Mammary epithelial cell (primary cell): ENCODE data around the gene TAS2R60.

Experiments
- CTCF ChIP-seq, 2 donors: IDR thresholded peaks in 1 of 2; conservative IDR thresholded peaks in 1 of 2; 2 replicates each; pipeline ENCODE4 v1.5.1; 2011 to 2012; ENCODE audit warnings: inconsistent platforms in 2 of 2, low read length in 2 of 2, mild to moderate bottlenecking in 2 of 2, control low read depth in 1 of 2, low read depth in 1 of 2; ENCODE audit not compliant: insufficient read depth in 1 of 2; ENCODE audit errors: extremely low read depth in 1 of 2
- EZH2 ChIP-seq: IDR thresholded peaks from 2 replicates; pipeline ENCODE4 v1.6.1; 2012; ENCODE audit warnings: low read length, inconsistent platforms, borderline replicate concordance

- TF ChIP-seq CTCF (conservative IDR thresholded peaks at IDR 0.05 in 1 of 2, IDR thresholded peaks at IDR 0.05 in 1 of 2; ENCODE audit: extremely low read depth in 1 of 2, insufficient read depth in 1 of 2, low read depth in 1 of 2, low read length in 2 of 2), result no peak
- no peak for TF ChIP-seq EZH2
These were observed 46.4 kb upstream of the TAS2R60 start for GRCh38 chr7:143396625-143397556.
